ENCODE results near the gene SLC17A2. TPM values are rescaled to one million over a fixed set of nuclear protein-coding genes. Genes with fewer than 3 reads are reported as not detected.

Gene SLC17A2
- total and polyA plus RNA-seq, 2 experiments from 2014 or later, result not detected

GRCh38 chr6:25875926-25876602 lies 54.4 kb downstream of the SLC17A2 start:
- no peak overlapping the region for H3K4me3 ChIP-seq
- Mint-ChIP-seq H3K4me3 (no peak overlapping the region), H3K27me3 (ENCODE audit: insufficient read depth, low read depth, poor library complexity) (no peaks in the 10 kb centered on the region), H3K36me3 (ENCODE audit: low read depth) (no peaks in the 10 kb centered on the region), H3K9me3 (no peaks in the 10 kb centered on the region), H3K27ac (no peak overlapping the region), H3K4me1 (no peaks in the 10 kb centered on the region)
- no peak overlapping the region for H3K4me2 ChIP-seq
- 0 out of 2 replicates have a peak overlapping the region, but pooled peaks have one; percentile 54 for H2AFZ ChIP-seq
- H3K4me1 ChIP-seq (ENCODE audit: insufficient read depth), result no peaks in the 10 kb centered on the region
- no peaks in the 10 kb centered on the region for H3K36me3 ChIP-seq (ENCODE audit: insufficient read depth)
- H4K20me1 ChIP-seq (replicated peaks; ENCODE audit: insufficient read depth), result no peaks in the 10 kb centered on the region
- TF ChIP-seq EZH2 (IDR thresholded peaks at IDR 0.05; ENCODE audit: low read depth, unreplicated experiment) (no peak), ZNF331 (CRISPR knock-in tag; IDR thresholded peaks at IDR 0.05; ENCODE audit: low read depth) (no peak), ZNF462 (CRISPR knock-in tag; IDR thresholded peaks at IDR 0.05) (no peak), POLR2AphosphoS5 (IDR thresholded peaks at IDR 0.05; ENCODE audit: low read depth) (no peak), EZH2phosphoT487 (IDR thresholded peaks at IDR 0.05; ENCODE audit: unreplicated experiment) (no peak), JUNB (IDR thresholded peaks at IDR 0.05; ENCODE audit: unreplicated experiment) (no peak), STAT1 (IDR thresholded peaks at IDR 0.05; ENCODE audit: unreplicated experiment) (no peak), REST (IDR thresholded peaks at IDR 0.05; ENCODE audit: unreplicated experiment) (no peak), NANOG (IDR thresholded peaks at IDR 0.05; ENCODE audit: borderline replicate concordance) (no peak), ETS1 (IDR thresholded peaks at IDR 0.05) (no peak), CREB1 (CRISPR knock-in tag; IDR thresholded peaks at IDR 0.05; ENCODE audit: low read depth) (no peak), ZNF114 (CRISPR knock-in tag; IDR thresholded peaks at IDR 0.05) (no peak), CTCF (conservative IDR thresholded peaks at IDR 0.05; ENCODE audit: low read depth in 2 of 2) (no peak)
- H3K9me2 ChIP-seq (ENCODE audit: insufficient read depth), result no peaks in the 10 kb centered on the region
- no peaks in the 10 kb centered on the region for H3F3A ChIP-seq (replicated peaks; ENCODE audit: low read depth)
- ATAC-seq (no peak), DNase-seq (ENCODE audit: low spot score) (no peak)
- H3K79me2 ChIP-seq (replicated peaks; ENCODE audit: insufficient read depth), result no peaks in the 10 kb centered on the region
- H3K27me3 ChIP-seq (ENCODE audit: insufficient read depth), result no peaks in the 10 kb centered on the region
- H3K27ac ChIP-seq (ENCODE audit: low read depth), result no peak overlapping the region
